G401 (cell line): ENCODE measurements around the gene PLD1. TPM values are rescaled to one million over a fixed set of nuclear protein-coding genes. Genes with fewer than 3 reads are reported as not detected.
"Not testable (repeated sequence)": the region's sequence is repeated elsewhere in the genome, so short reads cannot be mapped to it uniquely, and the experiment has no call there.

Source experiments
- DNase-seq: peaks from one replicate; pipeline ENCODE4 v3.0.0-alpha.2; 2015; ENCODE audit warnings: low spot score
- in situ Hi-C: cut with HindIII; loops from 2 replicates; pipeline ENCODE4 v1.10.0; 2016; ENCODE audit warnings: low sequenced_read_pairs, mixed read lengths
- total RNA-seq: library from RNA; depleted of rRNA; stranded (reverse); fragments of >200 nt; shearing (Covaris generic); gene quantifications from 2 replicates; pipeline ENCODE4 v1.2.3, GENCODE V29; 2014

PLD1 gene
- total RNA-seq, 1 experiment from 2014 or later = not detected

- no peak for DNase-seq
- in situ Hi-C loops = no loop called here
Measured at GRCh38 chr3:171732756-171733155, 77.5 kb downstream of the PLD1 start.

GRCh38 chr3:171731691-171732090, 78.6 kb downstream of the PLD1 start:
- in situ Hi-C loops = no loop called here
- no peak for DNase-seq

- DNase-seq = no peak
- in situ Hi-C loops = no loop called here
Measured at GRCh38 chr3:171729452-171730334, 80.6 kb downstream of the PLD1 start.

- in situ Hi-C loops = no loop called here
- DNase-seq = no peak
Measured at GRCh38 chr3:171727288-171727687, 83.0 kb downstream of the PLD1 start.

- in situ Hi-C loops = no loop called here
- no peak for DNase-seq
Measured at GRCh38 chr3:171718493-171719185, 91.6 kb downstream of the PLD1 start.

GRCh38 chr3:171715155-171715554, 95.1 kb downstream of the PLD1 start:
- DNase-seq = no peak
- in situ Hi-C loops = no loop called here

GRCh38 chr3:171712171-171712938, 97.9 kb downstream of the PLD1 start:
- no peak for DNase-seq
- in situ Hi-C loops = no loop called here

- in situ Hi-C loops = no loop called here
- no peak for DNase-seq
Measured at GRCh38 chr3:171711461-171712170, 98.7 kb downstream of the PLD1 start.

- in situ Hi-C loops = no loop called here
- no peak for DNase-seq
Measured at GRCh38 chr3:171710359-171710758, 99.9 kb downstream of the PLD1 start.

GRCh38 chr3:171704814-171705213, 105.5 kb downstream of the PLD1 start:
- no peak for DNase-seq
- in situ Hi-C loops = no loop called here

GRCh38 chr3:171704002-171704401, 106.3 kb downstream of the PLD1 start:
- no peak for DNase-seq
- in situ Hi-C loops = no loop called here

- no peak for DNase-seq
- in situ Hi-C loops = no loop called here
Measured at GRCh38 chr3:171703144-171703543, 107.1 kb downstream of the PLD1 start.

- in situ Hi-C loops = no loop called here
- no peak for DNase-seq
Measured at GRCh38 chr3:171700653-171701052, 109.6 kb downstream of the PLD1 start.

GRCh38 chr3:171700157-171700556, 110.1 kb downstream of the PLD1 start:
- no peak for DNase-seq
- in situ Hi-C loops = no loop called here

GRCh38 chr3:171699601-171700000, 110.7 kb downstream of the PLD1 start:
- in situ Hi-C loops = no loop called here
- no peak for DNase-seq

- DNase-seq = no peak
- in situ Hi-C loops = no loop called here
Measured at GRCh38 chr3:171696805-171697204, 113.5 kb downstream of the PLD1 start.

- in situ Hi-C loops = no loop called here
- DNase-seq = no peak
Measured at GRCh38 chr3:171695426-171695825, 114.9 kb downstream of the PLD1 start.

GRCh38 chr3:171694888-171695287, 115.4 kb downstream of the PLD1 start:
- in situ Hi-C loops = no loop called here
- DNase-seq = no peak

GRCh38 chr3:171692551-171692950, 117.7 kb downstream of the PLD1 start:
- DNase-seq, in situ Hi-C loops: not testable (repeated sequence)
